Activated CD4-positive, CD25-positive, alpha-beta regulatory T cell treated with anti-CD3 and anti-CD28 coated beads, Interleukin-2, amount 50 U/mL, for 24 hours (primary cell): ENCODE results near the gene NXF1.
"Not testable (repeated sequence)": the region's sequence is repeated elsewhere in the genome, so short reads cannot be mapped to it uniquely, and the experiment has no call there.

Experiments
- ATAC-seq, 2 donors: fragments of 150-1000 bp; cut with Tn5 transposase; one replicate each; pipeline ENCODE4 v1.10.0; 2021; ENCODE audit warnings: mild to moderate bottlenecking in 1 of 2, moderate library complexity in 1 of 2

Gene NXF1

DNA sequence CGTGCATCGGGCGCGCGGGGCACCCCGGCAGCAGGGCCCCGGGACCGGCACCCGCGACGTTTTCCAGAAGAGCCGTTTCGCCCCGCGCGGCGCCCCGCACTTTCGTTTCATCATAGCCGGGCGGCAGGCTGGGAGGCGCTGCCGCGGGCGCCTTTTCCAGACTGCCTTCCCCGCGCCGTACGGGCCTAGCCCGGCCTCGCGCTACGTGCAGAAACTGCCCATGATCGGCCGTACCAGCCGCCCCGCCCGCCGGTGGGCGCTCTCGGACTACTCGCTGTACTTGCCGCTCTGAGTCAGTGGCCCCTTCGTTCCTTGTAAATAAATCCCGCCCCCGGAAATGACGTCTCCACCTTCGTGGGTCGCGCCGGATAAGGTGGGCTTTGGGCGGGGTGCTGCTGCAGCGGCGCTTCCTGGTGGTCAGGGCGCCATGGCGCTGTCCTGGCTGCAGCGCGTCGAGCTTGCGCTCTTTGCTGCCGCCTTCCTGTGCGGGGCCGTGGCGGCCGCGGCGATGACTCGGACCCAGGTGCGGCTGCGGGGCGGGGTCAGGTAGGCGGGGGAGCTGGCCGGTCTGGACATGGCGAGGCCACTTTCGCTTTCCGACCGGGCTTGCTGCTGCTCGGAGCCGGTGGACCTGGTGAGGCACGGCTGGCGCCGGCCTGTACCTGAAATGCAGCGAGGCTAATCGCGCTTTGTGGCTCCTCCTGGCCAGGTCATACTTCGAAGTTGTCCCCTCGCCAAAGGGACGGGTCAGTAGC, 18.1 kb downstream of the NXF1 start, which contains the start of gene TMEM179B:
Gene TMEM179B (plus strand): TSS at position 398 of the 755 bp plus-strand sequence. CDS start 30 bp downstream, at position 428.
- ATAC-seq, result peak; percentile 81 to 82

- ATAC-seq, result peak; percentile 75 to 76
Observed at GRCh38 chr11:62786318-62787004, 18.8 kb downstream of the NXF1 start.

- no peak for ATAC-seq
Observed at GRCh38 chr11:62782753-62783152, 22.5 kb downstream of the NXF1 start.

DNA sequence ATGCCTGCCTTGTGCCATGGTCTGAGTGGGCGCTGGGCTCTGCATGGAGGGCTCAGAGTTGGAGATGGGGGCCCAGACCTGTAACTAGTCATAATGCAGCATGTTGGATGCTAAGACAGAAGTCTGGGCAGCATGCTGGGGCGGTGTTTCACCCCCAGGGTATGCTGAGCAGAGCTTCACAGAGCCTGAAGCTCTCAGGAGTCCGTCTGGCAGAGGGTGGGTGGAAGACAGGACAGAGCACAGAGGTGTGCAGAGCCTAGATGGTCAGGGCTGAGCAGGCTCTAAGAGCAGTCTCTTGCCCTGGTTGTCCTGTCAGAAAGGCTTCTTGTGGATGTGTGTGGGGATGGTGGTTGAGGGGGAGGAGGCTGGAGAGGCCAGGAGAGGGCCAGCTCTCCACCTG, 26.8 kb downstream of the NXF1 start:
- ATAC-seq, result no peak

- no peak for ATAC-seq
Observed at GRCh38 chr11:62777389-62777788, 27.9 kb downstream of the NXF1 start.

GRCh38 chr11:62775646-62776045, 29.6 kb downstream of the NXF1 start:
- ATAC-seq, result no peak

- no peak for ATAC-seq
Observed at GRCh38 chr11:62774407-62774806, 30.8 kb downstream of the NXF1 start.

DNA sequence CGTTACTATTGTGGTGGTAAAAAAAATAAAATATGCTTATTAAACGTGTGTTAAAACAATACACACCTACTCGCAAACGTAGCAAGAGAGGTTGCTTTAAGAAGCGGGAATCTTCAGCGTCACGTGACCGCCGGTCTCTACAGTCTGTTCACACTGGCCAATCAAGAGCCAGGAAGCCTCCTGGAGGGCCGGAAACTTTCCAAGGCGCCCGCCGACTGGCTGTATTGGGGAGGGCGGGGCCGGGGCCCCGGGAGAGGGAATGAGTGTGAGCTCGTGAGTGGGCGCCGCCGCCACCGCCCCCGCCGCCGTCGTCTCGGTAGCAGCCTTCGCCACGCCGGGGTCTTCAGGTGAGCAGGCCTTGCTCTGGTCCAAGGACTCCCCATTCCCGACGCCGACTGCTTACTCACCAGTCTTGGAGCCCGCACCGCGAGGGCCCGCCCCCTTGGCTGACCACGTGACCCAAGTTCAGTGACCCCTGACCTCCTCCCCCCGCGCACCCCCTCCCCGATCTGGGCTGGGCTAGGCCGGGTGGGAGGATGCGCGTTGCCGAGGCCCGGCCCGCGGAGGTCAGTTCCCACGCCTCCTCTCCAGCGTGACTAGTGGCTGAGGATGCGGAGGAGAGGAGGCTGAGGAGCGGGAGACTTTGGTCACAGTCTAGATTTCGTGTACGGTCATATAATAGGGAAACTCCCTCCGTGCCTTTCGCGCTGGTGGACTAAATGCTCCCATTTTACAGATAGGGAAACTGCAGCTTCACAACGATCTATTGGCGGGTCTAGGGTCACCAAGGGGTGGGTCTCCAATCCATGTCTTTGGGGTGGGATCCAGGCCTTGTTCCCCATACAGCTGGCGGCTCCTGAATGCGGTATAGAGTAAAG, 33.9 kb downstream of the NXF1 start, which contains the start of gene TAF6L:
Gene TAF6L (plus strand): TSS at position 253 of the 878 bp plus-strand sequence. CDS start 4,388 bp downstream, outside the sequence.
- peak; percentile 92 to 94 for ATAC-seq

DNA sequence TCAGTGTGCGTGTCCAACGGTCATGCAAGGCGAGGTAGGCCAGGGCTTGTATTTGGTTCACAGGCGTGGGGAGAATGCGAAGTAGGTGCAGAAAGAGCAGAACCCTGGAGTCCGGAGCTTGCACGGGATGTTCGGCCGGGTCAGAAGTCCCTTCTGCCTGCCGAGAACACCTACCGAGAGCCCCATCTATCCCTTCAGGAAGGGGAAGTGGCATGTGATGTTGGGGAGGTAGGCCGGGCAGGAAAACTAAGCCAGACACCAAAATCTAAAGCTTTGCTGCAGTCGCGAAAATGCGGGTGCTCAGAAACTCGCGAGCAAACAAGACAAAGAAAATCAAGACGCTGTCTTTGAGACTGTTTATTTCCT, 34.5 kb downstream of the NXF1 start:
- no peak for ATAC-seq

DNA sequence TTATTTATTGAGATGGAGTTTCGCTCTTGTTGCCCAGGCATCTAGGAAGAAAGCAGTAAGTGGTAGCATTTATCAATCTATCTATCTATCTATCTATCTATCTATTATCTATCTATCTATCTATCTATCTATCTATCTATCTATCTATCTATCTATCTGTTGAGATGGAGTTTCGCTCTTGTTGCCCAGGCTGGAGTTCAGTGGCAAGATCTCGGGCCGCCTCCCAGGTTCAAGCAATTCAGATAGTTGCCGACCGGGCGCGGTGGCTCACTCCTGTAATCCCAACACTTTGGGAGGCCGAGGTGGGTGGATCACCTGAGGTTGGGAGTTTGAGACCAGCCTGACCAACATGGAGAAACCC, 44.4 kb downstream of the NXF1 start:
- ATAC-seq, result not testable (repeated sequence)

GRCh38 chr11:62757846-62758788, 47.1 kb downstream of the NXF1 start:
- no peak for ATAC-seq

DNA sequence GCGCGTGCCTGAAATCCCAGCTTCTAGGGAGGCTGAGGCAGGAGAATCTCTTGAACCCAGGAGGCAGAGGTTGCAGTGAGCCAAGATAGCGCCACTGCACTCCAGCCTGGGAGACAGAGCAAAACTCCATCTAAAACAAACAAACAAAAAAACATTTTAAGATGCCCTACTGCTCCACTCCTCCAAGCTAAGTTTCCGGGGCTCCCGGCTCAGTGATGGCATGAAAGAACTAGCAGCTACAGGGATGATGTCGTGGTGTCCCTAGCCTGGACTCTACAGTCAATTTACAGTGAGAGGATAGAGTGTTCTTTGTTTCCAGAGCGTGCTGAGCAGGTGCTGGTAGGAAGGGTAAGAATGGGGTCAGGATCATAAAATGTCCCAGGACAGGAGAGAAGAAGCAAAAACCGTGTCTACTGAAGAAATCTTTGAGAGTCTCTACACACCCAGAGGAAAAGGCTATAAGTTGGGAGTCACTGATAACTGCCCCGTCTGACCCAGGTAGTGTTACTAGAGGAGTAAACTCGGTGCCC, 50.1 kb downstream of the NXF1 start:
- no peak for ATAC-seq

DNA sequence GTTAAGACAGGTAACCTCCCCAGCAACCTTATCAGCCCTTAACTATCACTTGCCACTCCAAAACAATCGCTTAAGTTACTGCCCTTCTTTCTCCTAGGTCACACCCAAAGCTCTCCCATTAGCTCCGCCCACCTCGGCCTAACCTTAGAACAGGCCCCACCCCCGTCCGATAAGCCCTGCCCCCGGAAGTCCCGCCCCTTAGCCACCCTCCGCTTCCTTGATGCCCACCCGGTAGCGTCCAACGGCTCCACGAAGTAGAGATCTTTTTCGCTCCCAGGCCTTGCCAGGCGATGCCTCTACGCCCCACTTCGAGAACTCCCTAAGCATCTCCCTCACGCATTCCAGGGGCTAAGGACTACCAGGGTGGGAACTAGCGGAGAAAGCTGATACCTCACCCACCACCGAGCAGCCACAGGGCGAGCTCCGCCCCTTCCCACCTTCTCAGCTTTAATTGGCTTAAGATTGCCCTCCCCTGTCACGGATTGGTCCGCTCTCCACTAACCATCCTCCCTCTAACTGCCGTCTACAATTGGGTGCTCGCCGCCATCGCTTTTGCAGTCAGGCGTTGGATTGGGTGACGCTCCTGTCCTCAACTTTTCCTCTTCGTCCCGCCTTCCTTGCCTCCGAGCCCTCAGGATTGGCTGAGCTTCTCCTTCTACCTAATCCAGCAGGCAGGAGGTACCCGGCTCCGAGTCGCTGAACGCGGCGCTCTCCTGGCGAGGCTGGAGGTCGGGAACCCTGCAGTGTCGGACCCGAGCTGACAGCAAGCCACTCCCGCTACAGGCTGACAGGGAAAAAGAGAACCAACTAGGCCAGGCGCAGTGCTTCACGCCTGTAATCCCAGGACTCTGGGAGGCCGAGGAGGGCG, 51.3 kb downstream of the NXF1 start, which contains the start of gene ZBTB3:
Gene ZBTB3 (minus strand): TSS at position 425 of the 868 bp plus-strand sequence. CDS start 496 bp downstream, outside the sequence.
- ATAC-seq, result peak; percentile 97 to 98

- no peak for ATAC-seq
Observed at GRCh38 chr11:62752994-62753735, 52.1 kb downstream of the NXF1 start.

- no peak for ATAC-seq
Observed at GRCh38 chr11:62752177-62752785, 53.0 kb downstream of the NXF1 start.

DNA sequence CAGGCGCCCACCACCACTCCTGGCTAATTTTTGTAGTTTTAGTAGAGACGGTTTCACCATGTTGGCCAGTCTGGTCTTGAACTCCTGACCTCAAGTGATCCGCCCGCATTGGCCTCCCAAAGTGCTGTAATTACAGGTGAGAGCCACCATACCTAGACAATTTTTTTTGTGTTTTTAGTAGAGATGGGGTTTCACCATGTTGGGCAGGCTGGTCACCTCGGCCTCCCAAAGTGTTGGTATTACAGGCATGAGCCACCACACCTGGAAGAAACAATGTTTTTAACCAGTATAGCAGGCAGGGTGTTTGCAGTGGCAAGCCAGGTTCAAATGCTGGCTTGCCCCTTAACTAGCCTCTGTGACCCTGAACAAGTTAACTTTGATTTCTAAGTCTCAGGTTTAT, 55.3 kb downstream of the NXF1 start:
- not testable (repeated sequence) for ATAC-seq

DNA sequence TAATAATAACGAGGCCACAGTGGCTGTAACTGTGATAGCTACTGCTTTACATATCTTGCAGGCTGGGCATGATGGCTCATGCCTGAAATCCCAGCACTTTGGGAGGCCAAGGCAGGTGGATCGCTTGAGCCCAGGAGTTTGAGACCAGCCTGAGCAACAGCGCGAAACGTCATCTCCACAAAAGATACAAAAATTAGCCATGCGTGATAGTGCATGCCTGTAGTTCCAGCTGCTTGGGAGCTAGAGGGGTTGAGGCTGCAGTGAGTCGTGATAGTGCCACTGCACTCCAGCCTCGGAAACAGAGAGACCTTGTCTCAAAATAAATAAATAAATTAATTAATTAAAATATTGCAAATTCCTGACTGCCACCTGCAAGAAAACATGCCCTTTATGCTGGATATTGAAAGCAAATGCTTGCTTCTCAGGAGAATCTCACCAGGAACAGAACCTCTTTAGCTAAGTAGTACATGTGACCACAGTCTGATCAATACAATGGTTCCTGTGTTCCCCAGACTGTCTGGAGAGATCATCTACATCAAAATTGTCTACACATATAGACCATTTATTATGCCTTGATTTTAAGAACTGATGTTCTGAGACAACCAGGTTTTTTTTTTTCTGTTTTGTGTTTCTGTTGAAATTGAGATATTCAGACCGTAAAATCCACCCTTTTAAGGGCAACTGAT, 57.6 kb downstream of the NXF1 start:
- no peak for ATAC-seq
